GM10248 (cell line): Measurements from ENCODE around the gene ZNF679.
"Not testable (repeated sequence)": the region's sequence is repeated elsewhere in the genome, so short reads cannot be mapped to it uniquely, and the experiment has no call there.

Experiments used
- CTCF ChIA-PET: fragments of 300-600 bp; sonication (Branson Sonifier 250); formaldehyde crosslinking; extraction: SDS; loops from one replicate; lab custom pipeline; 2021; ENCODE audit warnings: antibody characterized with exemption; lab: Yijun Ruan, JAX
- POLR2A ChIA-PET: fragments of 350-650 bp; sonication (Branson Sonifier 250); formaldehyde crosslinking; extraction: SDS; loops from one replicate; lab custom pipeline; 2020; ENCODE audit warnings: antibody characterized with exemption; lab: Yijun Ruan, JAX
- DNase-seq: peaks from one replicate; pipeline ENCODE4 v3.0.0; 2012; ENCODE audit errors: extremely low spot score
- TF ChIP-seq, protein P1 (sequence below): IDR thresholded peaks from 2 replicates; pipeline ENCODE4 v1.5.1; 2012; ENCODE audit warnings: mild to moderate bottlenecking, low read depth; ENCODE audit errors: extremely low read depth, missing control alignments, control extremely low read depth

The ZNF679 gene

DNA sequence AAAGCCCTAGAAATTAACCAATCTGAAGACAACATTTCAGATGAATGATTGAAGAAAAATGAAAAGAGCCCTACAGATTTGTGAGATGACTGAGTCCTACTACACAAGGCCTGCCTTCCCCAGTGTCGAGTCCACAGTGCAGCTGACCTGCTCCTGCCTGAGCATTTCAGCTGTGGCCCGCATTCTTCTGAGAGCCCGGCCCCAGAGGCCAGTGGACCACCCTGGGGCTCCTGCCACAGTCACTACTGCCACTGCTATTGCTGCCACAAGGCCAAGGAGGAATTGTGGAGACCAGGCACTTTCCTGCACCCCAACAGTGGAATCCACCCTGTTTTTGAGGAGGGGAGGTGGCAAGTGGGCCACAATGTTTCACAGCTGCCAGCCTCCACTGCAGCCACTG lies 40.9 kb upstream of the ZNF679 start:
- DNase-seq: no peak
- POLR2A ChIA-PET: no interaction called here
- CTCF ChIA-PET: no interaction called here
- TF ChIP-seq, protein P1, sequence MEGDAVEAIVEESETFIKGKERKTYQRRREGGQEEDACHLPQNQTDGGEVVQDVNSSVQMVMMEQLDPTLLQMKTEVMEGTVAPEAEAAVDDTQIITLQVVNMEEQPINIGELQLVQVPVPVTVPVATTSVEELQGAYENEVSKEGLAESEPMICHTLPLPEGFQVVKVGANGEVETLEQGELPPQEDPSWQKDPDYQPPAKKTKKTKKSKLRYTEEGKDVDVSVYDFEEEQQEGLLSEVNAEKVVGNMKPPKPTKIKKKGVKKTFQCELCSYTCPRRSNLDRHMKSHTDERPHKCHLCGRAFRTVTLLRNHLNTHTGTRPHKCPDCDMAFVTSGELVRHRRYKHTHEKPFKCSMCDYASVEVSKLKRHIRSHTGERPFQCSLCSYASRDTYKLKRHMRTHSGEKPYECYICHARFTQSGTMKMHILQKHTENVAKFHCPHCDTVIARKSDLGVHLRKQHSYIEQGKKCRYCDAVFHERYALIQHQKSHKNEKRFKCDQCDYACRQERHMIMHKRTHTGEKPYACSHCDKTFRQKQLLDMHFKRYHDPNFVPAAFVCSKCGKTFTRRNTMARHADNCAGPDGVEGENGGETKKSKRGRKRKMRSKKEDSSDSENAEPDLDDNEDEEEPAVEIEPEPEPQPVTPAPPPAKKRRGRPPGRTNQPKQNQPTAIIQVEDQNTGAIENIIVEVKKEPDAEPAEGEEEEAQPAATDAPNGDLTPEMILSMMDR: no peak

DNA sequence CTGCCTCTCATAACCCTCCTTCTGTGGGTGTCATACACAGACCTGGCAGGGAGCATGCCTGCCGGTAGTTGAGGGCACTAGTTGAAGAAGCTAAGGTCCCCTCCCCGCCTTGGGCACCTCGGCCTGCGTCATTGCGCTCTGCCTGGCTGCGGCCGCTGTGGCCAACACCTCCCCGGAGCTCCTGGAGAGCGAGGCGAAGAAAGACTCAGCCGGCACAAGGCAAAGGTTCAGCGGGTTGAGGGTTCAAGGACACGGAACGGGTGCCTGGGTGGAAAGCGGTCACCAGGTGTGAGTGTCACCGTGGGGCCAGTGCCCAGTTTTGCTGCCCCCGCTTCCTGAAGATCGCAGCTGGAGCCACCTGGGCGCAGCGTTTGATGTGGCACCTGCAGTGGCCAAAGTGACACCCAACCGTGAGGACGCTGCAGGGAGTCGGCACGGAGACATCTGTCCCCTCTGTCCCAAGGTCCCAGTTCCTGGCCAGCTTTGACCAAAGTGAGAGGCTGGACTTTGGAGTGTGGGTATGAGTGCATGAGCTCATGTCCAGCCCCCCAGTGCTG lies 36.0 kb upstream of the ZNF679 start:
- ChIA-PET POLR2A (no interaction called here), CTCF (interaction anchor here (1.6 kb wide), 1 partner anchor 34 kb away, joined by 4 read pairs; no protein-coding TSS in a partner anchor)
- DNase-seq: no peak
- TF ChIP-seq, protein P1: no peak

- TF ChIP-seq, protein P1: no peak
- DNase-seq: no peak
- ChIA-PET POLR2A (no interaction called here), CTCF (interaction anchor here (1.6 kb wide), 1 partner anchor 35 kb away, joined by 4 read pairs; no protein-coding TSS in a partner anchor)
Measured at GRCh38 chr7:64192775-64193174, 35.5 kb upstream of the ZNF679 start.

DNA sequence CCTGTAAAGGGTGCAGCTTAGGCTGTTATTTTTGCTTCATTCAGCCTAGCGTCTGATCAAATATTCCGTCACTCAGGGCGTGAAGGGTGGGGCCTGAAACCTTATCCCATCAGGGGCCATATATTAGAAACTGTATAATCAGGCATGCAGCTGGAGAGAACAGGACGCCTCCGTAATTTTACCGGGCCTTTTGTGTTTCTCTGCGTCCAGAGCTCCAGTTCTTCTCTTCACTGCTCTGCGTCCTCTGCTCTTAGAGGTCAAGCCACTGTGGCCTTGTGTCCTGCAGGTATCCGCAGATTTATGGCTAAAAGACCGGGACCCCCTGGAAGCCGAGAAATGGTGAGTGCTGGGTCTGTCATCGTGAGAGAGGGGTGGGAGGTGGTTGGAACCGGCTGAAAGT lies 21.4 kb upstream of the ZNF679 start, which contains the start of gene ZNF735:
Gene ZNF735 (plus strand): TSS at position 301 of the 400 bp plus-strand sequence. CDS start 0 bp downstream, at position 301.
- ChIA-PET POLR2A (no interaction called here), CTCF (no interaction called here)
- no peak for DNase-seq
- TF ChIP-seq, protein P1: no peak

DNA sequence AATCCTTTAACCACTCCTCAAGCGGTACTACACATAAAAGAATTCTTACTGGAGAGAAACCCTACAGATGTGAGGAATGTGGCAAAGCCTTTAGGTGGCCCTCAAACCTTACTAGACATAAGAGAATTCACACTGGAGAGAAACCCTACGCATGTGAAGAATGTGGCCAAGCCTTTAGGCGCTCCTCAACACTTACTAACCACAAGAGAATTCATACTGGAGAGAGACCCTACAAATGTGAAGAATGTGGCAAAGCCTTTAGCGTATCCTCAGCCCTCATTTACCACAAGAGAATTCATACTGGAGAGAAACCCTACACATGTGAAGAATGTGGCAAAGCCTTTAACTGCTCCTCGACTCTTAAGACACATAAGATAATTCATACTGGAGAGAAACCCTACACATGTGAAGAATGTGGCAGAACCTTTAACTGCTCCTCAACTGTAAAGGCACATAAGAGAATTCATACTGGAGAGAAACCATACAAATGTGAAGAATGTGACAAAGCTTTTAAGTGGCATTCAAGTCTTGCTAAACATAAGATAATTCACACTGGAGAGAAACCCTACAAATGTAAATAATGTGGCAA lies 8.5 kb upstream of the ZNF679 start:
- CTCF ChIA-PET, DNase-seq, POLR2A ChIA-PET: not testable (repeated sequence)

- CTCF ChIA-PET: interaction anchor here (1.0 kb wide), 1 partner anchor 21 kb away, joined by 3 read pairs; no protein-coding TSS in a partner anchor
- TF ChIP-seq, protein P1: no peak
- DNase-seq: no peak
- POLR2A ChIA-PET: no interaction called here
Measured at GRCh38 chr7:64223366-64223765, 4.9 kb upstream of the ZNF679 start.

DNA sequence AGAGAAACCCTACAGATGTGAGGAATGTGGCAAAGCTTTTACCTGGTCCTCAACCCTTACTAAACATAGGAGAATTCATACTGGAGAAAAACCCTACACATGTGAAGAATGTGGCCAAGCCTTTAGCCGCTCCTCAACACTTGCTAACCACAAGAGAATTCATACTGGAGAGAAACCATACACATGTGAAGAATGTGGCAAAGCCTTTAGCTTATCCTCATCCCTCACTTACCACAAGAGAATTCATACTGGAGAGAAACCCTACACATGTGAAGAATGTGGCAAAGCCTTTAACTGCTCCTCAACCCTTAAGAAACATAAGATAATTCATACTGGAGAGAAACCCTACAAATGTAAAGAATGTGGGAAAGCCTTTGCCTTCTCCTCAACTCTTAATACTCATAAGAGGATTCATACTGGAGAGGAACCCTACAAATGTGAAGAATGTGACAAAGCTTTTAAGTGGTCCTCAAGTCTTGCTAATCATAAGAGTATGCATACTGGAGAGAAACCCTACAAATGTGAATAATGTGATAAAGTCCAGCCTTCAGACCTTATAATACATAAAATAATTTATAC lies 38.2 kb downstream of the ZNF679 start:
- TF ChIP-seq, protein P1: no peak
- no peak for DNase-seq
- CTCF ChIA-PET: no interaction called here
- POLR2A ChIA-PET: no interaction called here
